ENCODE measurements around the gene EIF5A. TPM values are rescaled to one million over a fixed set of nuclear protein-coding genes. Genes with fewer than 3 reads are reported as not detected.

Gene EIF5A
- total and polyA plus RNA-seq, 12 donors: 110 to 666 (median 342) TPM

- no peaks in the 10 kb centered on the region for H3K27me3 ChIP-seq
- TF ChIP-seq CTCF (IDR thresholded peaks at IDR 0.05) (no peak), POLR2A (IDR thresholded peaks at IDR 0.05) (no peak)
- WGBS, 4 donors: 82 to 84% (median 83%) methylated on average over 13 to 16 of the region's 16 CpGs
- H3K4me3 ChIP-seq: no peak overlapping the region
- no peaks in the 10 kb centered on the region for H3K9me3 ChIP-seq (replicated peaks in 1 of 3)
- H3K27ac ChIP-seq: no peak overlapping the region
- DNase-seq: peak in 1 of 7 donors; percentile 30
- peaks cover 0 to 64% of the 10 kb centered on the region in 2 donors for H3K36me3 ChIP-seq (replicated peaks in 1 of 2)
- intact Hi-C loops (cut with DNase I): no loop called here
- peaks cover 22 to 31% of the 10 kb centered on the region in 2 donors for H3K4me1 ChIP-seq (replicated peaks in 1 of 2)
Observed at GRCh38 chr17:7317161-7317803, 9.9 kb downstream of the EIF5A start.

GRCh38 chr17:7318121-7318860 lies 10.9 kb downstream of the EIF5A start:
- intact Hi-C loops (cut with DNase I): no loop called here
- Histone ChIP-seq H3K36me3 (replicated peaks in 1 of 2) (peaks cover 0 to 64% of the 10 kb centered on the region in 2 donors), H3K4me3 (no peak overlapping the region), H3K27me3 (no peaks in the 10 kb centered on the region), H3K9me3 (replicated peaks in 1 of 3) (no peaks in the 10 kb centered on the region), H3K27ac (no peak overlapping the region), H3K4me1 (replicated peaks in 1 of 2) (peaks cover 19 to 21% of the 10 kb centered on the region in 2 donors)
- 87 to 92% (median 88%) methylated on average over 10 to 13 of the region's 13 CpGs for WGBS, 4 donors
- TF ChIP-seq CTCF (IDR thresholded peaks at IDR 0.05): no peak
- no peak for TF ChIP-seq POLR2A (IDR thresholded peaks at IDR 0.05)
- no peak for DNase-seq

DNA sequence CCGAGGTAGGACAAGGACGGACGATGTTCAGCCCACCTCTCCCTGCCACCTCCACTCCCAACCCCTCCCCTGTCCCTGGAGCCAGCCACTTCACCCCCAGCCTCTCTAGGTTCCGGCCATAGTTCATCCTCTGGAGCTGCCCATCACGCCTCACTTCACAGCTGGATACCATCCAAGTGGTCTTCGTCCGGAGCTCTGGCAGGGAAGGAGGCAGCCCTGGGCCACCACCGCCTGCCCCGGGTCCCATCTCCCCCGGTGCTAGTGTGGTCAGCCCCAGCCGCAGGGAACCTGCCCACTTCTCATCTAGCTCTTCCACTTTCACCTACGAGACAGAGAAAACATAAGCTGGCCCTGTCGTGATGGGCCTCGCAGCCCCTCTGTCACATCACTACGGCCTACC lies 14.0 kb downstream of the EIF5A start:
- peaks cover 0 to 83% of the 10 kb centered on the region in 2 donors for H3K36me3 ChIP-seq (replicated peaks in 1 of 2)
- intact Hi-C loops (cut with DNase I): no loop called here

More for the DNA sequence above, 14.0 kb downstream of the EIF5A start:
- DNase-seq: no peak
- no peak for TF ChIP-seq POLR2A (IDR thresholded peaks at IDR 0.05)
- TF ChIP-seq CTCF (IDR thresholded peaks at IDR 0.05): no peak
- no peaks in the 10 kb centered on the region for H3K4me1 ChIP-seq (replicated peaks in 1 of 2)
- 88 to 95% (median 92%) methylated on average over 14 to 15 of the region's 15 CpGs for WGBS, 4 donors
- no peaks in the 10 kb centered on the region for H3K27me3 ChIP-seq
- H3K9me3 ChIP-seq (replicated peaks in 1 of 3): no peaks in the 10 kb centered on the region
- no peak overlapping the region for H3K27ac ChIP-seq
- H3K4me3 ChIP-seq: no peak overlapping the region

All from adrenal gland (tissue), 12 donors.